NCI-H526 (cell line): ENCODE data around the gene DRG2.

ENCODE experiments used
- DNase-seq, 2 experiments: peaks; one replicate each; lab custom pipeline; 2025; lab: John Stamatoyannopoulos, UW

The DRG2 gene

GRCh38 chr17:18117533-18117932, 29.8 kb downstream of the DRG2 start:
- no peak for DNase-seq

DNA sequence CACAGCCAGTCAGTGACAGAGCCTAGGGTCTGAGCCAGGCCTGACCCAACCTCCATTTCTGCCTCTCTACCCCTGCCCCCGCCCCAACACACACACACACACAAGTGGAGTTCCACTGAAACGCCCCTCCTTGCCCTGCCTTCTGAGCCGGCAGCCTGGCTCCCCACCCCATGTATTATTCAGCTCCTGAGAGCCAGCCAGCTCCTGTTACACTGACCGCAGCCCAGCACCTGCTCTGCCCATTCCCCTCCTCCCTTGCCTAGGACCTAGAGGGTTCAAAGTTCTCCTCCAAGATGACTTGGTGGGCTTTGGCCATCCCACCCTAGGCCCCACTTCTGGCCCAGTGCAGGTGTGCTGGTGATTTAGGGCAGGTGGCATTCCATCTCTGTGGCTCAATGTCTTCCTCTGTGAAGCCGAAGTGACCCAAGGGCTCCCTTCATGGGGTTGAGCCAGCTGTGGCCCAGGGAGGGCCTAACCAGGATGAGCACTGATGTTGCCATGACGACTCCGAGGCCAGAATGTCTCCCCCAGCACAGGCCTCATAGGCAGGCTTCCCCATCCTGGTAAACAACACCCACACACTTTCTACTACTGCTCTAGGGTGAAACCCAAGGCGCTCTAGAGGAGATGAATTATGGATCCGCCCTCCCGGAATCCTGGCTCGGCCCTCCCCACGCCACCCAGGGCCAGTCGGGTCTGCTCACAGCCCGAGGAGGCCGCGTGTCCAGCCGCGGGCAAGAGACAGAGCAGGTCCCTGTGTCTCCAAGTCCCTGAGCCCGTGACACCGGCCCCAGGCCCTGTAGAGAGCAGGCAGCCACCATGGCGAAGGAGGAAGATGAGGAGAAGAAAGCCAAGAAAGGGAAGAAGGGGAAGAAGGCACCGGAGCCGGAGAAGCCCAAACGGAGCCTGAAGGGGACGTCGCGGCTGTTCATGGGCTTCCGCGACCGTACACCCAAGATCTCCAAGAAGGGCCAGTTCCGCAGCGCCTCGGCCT, 30.5 kb downstream of the DRG2 start:
- no peak for DNase-seq

GRCh38 chr17:18119166-18119745, 31.5 kb downstream of the DRG2 start:
- DNase-seq: no peak

DNA sequence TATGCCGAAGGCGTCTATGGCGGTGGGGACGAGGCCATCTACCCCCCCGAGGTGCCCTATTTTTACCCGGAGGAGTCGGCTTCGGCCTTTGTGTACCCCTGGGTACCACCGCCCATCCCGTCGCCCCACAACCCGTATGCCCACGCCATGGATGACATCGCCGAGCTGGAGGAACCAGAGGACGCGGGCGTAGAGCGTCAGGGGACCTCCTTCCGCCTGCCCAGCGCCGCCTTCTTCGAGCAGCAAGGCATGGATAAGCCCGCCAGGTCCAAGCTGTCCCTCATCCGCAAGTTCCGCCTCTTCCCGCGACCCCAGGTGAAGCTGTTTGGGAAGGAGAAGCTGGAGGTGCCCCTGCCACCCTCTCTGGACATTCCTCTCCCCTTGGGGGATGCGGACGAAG, 32.2 kb downstream of the DRG2 start:
- no peak for DNase-seq

DNA sequence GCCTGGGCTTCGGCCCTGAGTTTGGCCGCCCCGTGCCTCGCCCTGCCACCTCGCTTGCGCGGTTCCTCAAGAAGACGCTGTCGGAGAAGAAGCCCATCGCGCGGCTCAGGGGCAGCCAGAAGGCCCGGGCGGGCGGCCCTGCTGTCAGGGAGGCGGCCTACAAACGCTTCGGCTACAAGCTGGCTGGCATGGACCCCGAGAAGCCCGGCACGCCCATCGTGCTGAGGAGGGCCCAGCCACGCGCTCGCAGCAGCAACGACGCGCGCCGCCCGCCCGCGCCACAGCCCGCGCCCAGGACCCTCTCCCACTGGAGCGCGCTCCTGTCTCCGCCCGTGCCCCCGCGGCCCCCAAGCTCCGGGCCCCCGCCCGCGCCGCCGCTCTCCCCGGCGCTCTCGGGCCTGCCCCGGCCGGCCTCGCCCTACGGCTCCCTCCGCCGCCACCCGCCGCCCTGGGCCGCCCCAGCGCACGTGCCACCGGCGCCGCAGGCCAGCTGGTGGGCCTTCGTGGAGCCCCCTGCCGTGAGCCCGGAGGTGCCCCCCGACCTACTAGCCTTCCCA, 32.8 kb downstream of the DRG2 start:
- DNase-seq: no peak

DNA sequence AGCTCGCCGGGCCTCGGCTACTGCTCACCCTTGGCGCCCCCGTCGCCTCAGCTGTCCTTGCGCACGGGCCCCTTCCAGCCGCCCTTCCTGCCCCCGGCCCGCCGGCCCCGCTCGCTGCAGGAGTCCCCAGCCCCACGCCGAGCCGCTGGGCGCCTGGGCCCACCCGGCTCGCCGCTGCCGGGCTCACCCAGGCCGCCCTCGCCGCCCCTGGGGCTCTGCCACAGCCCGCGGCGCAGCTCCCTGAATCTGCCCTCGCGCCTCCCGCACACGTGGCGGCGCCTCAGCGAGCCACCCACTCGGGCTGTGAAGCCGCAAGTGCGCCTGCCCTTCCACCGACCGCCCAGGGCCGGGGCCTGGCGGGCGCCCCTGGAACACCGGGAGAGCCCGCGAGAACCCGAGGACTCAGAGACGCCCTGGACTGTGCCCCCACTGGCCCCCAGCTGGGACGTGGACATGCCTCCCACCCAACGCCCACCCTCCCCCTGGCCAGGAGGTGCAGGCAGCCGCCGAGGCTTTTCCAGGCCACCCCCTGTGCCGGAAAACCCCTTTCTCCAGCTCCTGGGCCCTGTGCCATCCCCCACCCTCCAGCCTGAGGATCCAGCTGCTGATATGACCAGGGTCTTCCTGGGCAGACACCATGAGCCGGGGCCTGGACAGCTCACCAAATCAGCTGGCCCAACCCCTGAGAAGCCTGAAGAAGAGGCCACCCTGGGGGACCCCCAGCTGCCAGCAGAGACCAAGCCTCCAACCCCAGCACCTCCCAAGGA, 33.6 kb downstream of the DRG2 start:
- no peak for DNase-seq

- peak in 1 of 2 experiments; percentile 23 for DNase-seq
These were observed 35.4 kb downstream of the DRG2 start for GRCh38 chr17:18122990-18123753.

DNA sequence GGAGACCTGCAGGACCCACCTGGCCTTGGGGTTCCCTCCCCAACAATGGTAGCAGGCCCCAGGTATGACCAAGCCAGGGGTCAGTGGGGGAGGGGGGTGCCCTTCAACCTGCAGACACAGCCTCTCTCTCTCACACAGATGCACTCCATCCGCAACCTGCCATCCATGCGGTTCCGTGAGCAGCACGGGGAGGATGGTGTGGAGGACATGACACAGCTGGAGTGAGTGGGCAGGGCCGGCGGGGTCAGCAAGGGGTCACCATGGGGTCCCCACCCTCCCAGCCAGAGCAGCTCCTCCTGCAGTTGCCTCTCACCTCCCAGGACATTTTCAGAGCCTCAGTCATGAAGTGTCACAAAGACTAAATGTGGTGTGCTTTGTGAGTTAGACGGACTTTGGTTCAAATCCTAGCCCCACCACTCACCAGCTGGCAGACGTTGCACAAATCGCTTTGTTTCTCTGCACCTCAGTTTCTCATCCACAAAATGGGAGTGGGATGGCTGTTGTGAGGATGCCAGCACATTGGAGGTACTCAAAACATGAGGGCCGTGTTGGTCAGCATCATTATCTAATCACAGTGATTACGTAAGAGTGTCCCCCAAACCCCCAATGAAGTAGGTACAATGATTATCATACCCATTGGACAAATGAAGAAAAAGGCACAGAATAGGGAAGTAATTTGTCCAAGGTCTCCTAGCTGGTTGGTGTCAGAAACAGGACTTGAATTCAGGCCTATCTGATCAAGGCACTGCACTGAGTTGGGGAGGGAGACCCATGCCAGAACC, 36.8 kb downstream of the DRG2 start:
- DNase-seq: no peak

- no peak for DNase-seq
These were observed 41.3 kb downstream of the DRG2 start for GRCh38 chr17:18129041-18129502.

DNA sequence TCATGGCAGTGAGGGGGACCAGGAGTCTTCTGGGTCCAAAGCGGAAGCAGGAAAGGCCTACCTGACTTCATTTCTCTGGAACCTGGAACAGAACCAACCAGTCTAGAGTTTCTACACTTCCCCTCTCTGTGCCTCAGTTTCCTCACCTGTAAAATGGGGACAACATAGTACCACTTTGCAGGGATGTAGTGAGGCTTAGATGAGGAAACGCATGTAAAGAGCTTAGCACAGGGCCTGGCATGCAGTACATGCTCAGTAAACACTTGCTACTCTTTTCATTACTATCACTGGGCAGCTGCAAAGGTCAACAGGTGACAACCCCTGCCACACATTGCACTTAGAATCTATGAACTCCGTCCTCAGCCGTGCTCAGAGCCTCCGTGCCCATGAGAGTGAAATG, 45.0 kb downstream of the DRG2 start:
- DNase-seq: no peak

- DNase-seq: no peak
These were observed 48.6 kb downstream of the DRG2 start for GRCh38 chr17:18136357-18136756.

- no peak for DNase-seq
These were observed 50.5 kb downstream of the DRG2 start for GRCh38 chr17:18138065-18138749.

- no peak for DNase-seq
These were observed 51.3 kb downstream of the DRG2 start for GRCh38 chr17:18139092-18139491.

DNA sequence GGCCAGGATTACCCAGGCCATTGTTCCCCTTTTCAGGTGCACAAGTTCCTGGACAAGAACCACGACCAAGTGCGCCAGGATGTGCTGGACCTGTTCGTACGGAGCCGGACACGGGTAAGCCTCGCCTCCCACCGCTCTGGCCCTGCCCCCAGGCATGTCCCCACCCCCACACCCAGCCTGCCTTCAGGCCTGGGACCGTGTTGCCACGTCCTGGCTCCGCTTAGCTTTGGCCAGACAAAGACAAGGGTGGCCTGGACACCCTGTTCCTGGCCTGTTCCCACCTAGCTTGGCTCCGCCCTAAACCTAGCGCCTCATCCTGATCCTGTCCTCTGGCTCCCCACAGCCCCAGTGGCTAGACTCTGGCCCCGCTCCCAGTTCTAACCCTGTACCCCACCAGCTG, 51.8 kb downstream of the DRG2 start:
- no peak for DNase-seq

GRCh38 chr17:18139949-18140348, 52.2 kb downstream of the DRG2 start:
- no peak for DNase-seq

GRCh38 chr17:18140648-18141047, 52.9 kb downstream of the DRG2 start:
- no peak for DNase-seq

GRCh38 chr17:18141210-18141803, 53.6 kb downstream of the DRG2 start:
- peak in 1 of 2 experiments; percentile 37 for DNase-seq

GRCh38 chr17:18142417-18142816, 54.7 kb downstream of the DRG2 start:
- no peak for DNase-seq
